HG02943 (cell line): Measurements from ENCODE around the gene TAS2R30.
"Not testable (repeated sequence)": the region's sequence is repeated elsewhere in the genome, so short reads cannot be mapped to it uniquely, and the experiment has no call there.

Source experiments
- ATAC-seq: cut with Tn5 transposase; IDR thresholded peaks from one replicate; pipeline ENCODE4 v1.9.1; 2021; ENCODE audit warnings: mild to moderate bottlenecking, low read depth, moderate library complexity; ENCODE audit not compliant: unreplicated experiment

TAS2R30 gene

DNA sequence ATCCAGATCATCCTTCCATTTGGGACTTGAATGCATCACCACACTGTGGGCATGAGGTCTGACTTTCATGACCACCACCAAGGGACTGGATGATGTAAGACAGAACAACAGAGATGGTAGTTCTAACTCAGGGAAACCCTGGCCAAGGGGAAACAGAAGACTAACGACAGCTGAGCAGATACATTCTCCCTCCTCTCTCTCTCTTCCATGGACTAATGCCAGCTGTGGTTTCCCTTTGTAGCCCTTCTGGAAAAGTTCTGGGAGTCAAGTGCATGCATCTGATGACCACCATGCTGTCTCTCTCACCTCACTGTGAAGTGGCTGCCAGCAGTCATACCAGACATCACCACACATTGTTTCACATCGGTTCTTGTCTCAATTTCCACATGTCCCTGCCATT is 3.4 kb downstream of the TAS2R30 start:
- no peak for ATAC-seq

- no peak for ATAC-seq
Observed at GRCh38 chr12:11130382-11130781, 4.1 kb downstream of the TAS2R30 start.

DNA sequence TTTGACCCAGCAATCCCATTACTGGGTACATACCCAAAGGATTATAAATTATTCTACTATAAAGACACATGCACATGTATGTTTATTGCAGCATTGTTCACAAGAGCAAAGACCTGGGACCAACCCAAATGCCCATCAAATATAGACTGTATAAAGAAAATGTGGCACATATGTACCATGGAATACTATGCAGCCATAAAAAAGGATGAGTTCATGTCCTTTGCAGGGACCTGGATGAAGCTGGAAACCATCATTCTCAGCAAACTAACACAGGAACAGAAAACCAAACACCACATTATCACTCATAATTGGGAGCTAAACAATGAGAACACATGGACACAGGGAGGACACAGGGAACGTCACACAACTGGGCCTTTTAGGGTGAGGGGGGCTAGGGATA is 20.3 kb downstream of the TAS2R30 start:
- ATAC-seq, result not testable (repeated sequence)

DNA sequence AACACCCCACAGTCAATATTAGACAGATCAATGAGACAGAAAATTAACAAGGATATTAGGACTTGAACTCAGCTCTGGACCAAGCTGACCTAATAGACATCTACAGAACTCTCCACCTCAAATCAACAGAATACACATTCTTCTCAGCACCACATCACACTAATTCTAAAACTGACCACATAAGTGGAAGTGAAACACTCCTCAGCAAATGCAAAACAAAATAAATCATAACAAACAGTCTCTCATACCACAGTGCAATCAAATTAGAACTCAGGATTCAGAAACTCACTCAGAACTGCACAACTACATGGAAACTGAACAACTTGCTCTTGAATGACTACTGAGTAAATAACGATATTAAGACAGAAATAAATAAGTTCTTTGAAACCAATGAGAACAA is 23.2 kb downstream of the TAS2R30 start:
- not testable (repeated sequence) for ATAC-seq

DNA sequence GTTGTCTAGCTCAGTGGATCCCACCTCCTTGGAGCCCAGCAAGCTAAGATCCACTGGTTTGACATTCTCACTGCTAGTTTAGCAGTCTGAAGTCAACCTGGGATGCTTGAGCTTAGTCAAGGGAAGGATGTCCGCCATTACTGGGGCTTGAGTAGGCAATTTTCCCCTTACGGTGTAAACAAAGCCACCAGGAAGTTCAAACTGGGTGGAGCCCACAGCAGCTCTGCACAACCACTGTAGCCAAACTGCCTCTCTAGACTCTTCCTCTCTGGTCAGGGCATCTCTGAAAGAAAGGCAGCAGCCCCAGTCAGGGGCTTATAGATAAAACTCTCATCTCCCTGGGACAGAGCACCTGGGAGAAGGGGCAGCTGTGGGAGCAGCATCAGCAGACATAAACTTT is 25.6 kb downstream of the TAS2R30 start:
- ATAC-seq, result no peak

- no peak for ATAC-seq
Observed at GRCh38 chr12:11107719-11108118, 26.7 kb downstream of the TAS2R30 start.

GRCh38 chr12:11106288-11106687 is 28.2 kb downstream of the TAS2R30 start:
- ATAC-seq, result no peak

DNA sequence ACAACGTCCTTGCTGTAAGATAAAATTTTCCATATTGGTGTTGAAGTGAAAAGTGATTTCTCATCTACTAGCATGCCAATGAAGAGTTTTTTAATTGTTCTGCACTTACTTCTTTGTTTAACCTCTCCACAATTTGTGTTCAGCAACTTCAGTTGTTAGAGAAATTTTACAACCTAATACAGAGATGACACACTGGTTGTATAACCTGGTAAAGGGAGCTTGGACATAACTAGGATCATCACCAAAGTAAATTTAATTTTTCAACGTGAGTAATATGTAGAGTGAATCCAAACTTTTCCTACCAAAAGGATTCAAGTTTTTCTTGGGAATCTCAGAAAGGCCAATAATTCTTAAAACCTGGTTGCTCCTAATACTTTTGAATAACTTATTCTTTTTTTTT is 28.9 kb downstream of the TAS2R30 start:
- no peak for ATAC-seq

GRCh38 chr12:11094910-11095309 is 39.5 kb downstream of the TAS2R30 start:
- ATAC-seq, result not testable (repeated sequence)

DNA sequence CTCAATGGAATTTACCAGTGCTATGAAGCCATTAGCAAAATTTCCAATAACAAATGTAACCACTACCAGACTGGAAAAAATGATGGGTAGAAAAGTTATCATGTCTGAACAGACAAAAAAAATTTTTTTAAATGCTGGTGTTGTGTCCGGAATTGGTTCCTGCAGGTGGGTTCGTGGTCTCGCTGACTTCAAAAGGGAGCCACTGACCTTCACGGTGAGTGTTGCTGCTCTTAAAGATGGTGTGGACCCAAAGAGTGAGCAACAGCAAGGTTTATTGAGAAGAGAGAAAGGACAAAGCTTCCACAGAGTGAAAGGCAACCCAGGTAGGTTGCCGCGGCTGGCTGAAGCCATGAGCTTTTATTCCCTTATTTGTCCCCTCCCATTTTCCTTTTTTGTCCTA is 42.3 kb downstream of the TAS2R30 start, which contains the start of gene TAS2R43:
Gene TAS2R43 (minus strand): TSS at position 186 of the 400 bp plus-strand sequence. CDS start 84 bp downstream, at position 102.
- ATAC-seq, result no peak

- no peak for ATAC-seq
Observed at GRCh38 chr12:11089246-11089645, 45.2 kb downstream of the TAS2R30 start.

GRCh38 chr12:11085419-11085818 is 49.0 kb downstream of the TAS2R30 start:
- no peak for ATAC-seq
